ENCODE data around the gene CFAP58. TPM values are rescaled to one million over a fixed set of nuclear protein-coding genes. Genes with fewer than 3 reads are reported as not detected.

CFAP58 gene
- total and polyA plus RNA-seq, 2 of the 13 experiments (the other 11 are each of a cell fraction or from before 2014, with no cell fraction given), result 0.03 TPM; not detected in 1

DNA sequence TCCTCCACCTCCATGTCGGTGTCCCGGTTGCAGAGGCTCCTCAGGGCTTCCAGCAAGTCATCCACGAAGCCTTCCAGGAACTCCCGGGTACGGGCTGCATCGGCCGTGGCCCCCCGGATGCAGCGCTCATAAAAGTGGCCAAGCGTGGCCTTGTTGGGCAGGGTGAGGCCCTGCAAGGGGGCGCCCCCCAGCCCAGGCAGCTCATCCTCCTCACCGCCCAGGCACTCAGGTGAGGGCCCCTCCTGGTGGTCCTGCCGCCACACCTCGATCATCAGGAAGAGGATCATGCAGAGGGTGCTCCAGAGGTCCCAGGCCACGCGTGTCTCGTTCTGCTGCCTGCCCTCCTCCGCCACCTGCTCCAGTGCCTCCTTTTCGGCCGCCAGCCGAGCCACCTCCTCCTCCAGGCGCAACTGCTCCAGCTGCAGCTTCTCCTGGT lies 38.1 kb upstream of the CFAP58 start (continued):
- TF ChIP-seq SOX5 (CRISPR knock-in tag; IDR thresholded peaks at IDR 0.05; ENCODE audit: borderline replicate concordance) (no peak), ELF1 (CRISPR knock-in tag; IDR thresholded peaks at IDR 0.05) (no peak), HDAC6 (IDR thresholded peaks at IDR 0.05; ENCODE audit: low read depth, low read length) (no peak), ZNF761 (CRISPR knock-in tag; conservative IDR thresholded peaks at IDR 0.05) (no peak)
- TF ChIP-seq, protein P1, sequence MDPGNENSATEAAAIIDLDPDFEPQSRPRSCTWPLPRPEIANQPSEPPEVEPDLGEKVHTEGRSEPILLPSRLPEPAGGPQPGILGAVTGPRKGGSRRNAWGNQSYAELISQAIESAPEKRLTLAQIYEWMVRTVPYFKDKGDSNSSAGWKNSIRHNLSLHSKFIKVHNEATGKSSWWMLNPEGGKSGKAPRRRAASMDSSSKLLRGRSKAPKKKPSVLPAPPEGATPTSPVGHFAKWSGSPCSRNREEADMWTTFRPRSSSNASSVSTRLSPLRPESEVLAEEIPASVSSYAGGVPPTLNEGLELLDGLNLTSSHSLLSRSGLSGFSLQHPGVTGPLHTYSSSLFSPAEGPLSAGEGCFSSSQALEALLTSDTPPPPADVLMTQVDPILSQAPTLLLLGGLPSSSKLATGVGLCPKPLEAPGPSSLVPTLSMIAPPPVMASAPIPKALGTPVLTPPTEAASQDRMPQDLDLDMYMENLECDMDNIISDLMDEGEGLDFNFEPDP (CRISPR knock-in tag; conservative IDR thresholded peaks at IDR 0.05), result no peak

DNA sequence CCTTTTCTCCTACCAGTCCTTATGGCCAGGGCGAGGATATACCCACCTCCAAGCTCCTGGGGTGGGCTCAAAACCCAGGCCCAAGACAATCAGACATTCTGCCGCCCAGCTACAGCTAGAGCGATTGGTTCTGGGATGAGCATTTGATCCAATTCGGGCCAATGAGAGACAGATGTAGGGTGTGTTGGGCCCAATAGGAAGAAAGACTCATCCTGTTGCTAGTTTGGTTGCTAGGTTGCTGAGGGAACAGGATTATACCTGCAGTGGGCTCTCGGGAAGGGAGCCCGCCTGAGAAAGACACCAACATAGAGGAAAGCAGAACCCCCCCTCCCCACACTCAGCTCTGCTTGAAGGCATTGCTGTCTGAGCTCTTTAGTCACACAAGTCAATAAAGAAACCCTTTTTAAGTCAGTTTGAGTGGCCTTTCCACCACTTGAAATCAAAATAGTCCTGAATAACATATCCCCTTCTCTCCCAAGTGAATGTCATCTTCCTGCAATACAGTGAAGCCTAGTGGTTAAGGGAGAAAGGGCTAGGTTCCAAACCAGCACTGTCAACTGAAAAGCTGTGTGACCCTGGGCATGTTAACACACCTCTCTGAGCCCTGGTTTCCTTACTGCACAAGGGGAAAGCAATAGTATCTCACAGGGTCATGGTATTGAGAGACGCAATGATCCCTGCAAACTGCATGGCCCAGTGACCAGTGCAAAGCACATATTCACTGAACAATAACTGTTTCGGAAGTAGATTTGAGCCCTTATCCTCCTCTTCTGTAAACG lies 37.1 kb upstream of the CFAP58 start:
- 95% methylated on average over 8 of the region's 9 CpGs for WGBS (ENCODE audit: low lambda C conversion rate)
- intact Hi-C loops (cut with micrococcal nuclease; ENCODE audit: unreplicated experiment), result no loop called here
- Histone ChIP-seq H3K9me3 (ENCODE audit: low read length) (no peaks in the 10 kb centered on the region), H4K20me1 (ENCODE audit: insufficient read depth, low read length) (0 out of 2 replicates have a peak, but pooled peaks cover 3% of the 10 kb centered on the region), H3K27ac (ENCODE audit: extremely low read length, insufficient read depth, low read length) (no peak overlapping the region), H3K36me3 (replicated peaks in 1 of 2; ENCODE audit: control insufficient read depth in 1 of 2, insufficient read depth in 2 of 2, low read length in 2 of 2) (peaks cover 8 to 10% of the 10 kb centered on the region in 2 experiments; a peak in 4 of 5 replicates), H3K9ac (ENCODE audit: insufficient read depth, low read depth, low read length) (no peak overlapping the region), H3K4me3 (replicated peaks in 1 of 3; ENCODE audit: insufficient read depth in 1 of 3, low read depth in 2 of 3, low read length in 3 of 3) (no peak overlapping the region), H3K4me1 (ENCODE audit: insufficient read depth, low read length) (no peaks in the 10 kb centered on the region), H3K4me2 (ENCODE audit: low read depth, low read length) (no peak overlapping the region), H3K79me2 (ENCODE audit: insufficient read depth, low read length) (no peaks in the 10 kb centered on the region), H2AFZ (ENCODE audit: low read length) (no peak overlapping the region), H3K27me3 (ENCODE audit: control insufficient read depth in 1 of 2, insufficient read depth in 2 of 2, low read length in 2 of 2) (no peaks in the 10 kb centered on the region)
- DNase-seq (ENCODE audit: low spot score) (no peak), FAIRE-seq (no peak), ATAC-seq (no peak)
- no peak for TF ChIP-seq MEIS2 (CRISPR knock-in tag; IDR thresholded peaks at IDR 0.05)
- peak; percentile 69; the same call in 1 of the 2 replicates for TF ChIP-seq ZNF768 (CRISPR knock-in tag; IDR thresholded peaks at IDR 0.05)
- TF ChIP-seq SRSF1 (optimal IDR thresholded peaks at IDR 0.05; ENCODE audit: low read depth, low read length), result no peak
- TF ChIP-seq ZNF558 (CRISPR knock-in tag; IDR thresholded peaks at IDR 0.05; ENCODE audit: borderline replicate concordance), result no peak
- TF ChIP-seq ZBTB25 (CRISPR knock-in tag; IDR thresholded peaks at IDR 0.05), result no peak
- TF ChIP-seq ZBTB14 (CRISPR knock-in tag; IDR thresholded peaks at IDR 0.05), result no peak
- TF ChIP-seq HMG20A (CRISPR knock-in tag; IDR thresholded peaks at IDR 0.05; ENCODE audit: borderline replicate concordance), result no peak
- POLR2A ChIA-PET, result no interaction called here
- BruUV-seq (replicated peaks), result no TSS peak
- CTCF ChIA-PET (ENCODE audit: low intra/inter-chr PET ratio, low total read pairs), result no interaction called here
- in situ Hi-C loops (cut with HindIII; ENCODE audit: extremely low pct_ligation_motif_present, low pct_unique_long_range_greater_than_20kb), result no loop called here
